Ascending aorta (tissue), 2 donors: Measurements from ENCODE around the gene TYRP1. TPM values are rescaled to one million over a fixed set of nuclear protein-coding genes. Genes with fewer than 3 reads are reported as not detected.

Source experiments
- DNase-seq, 2 donors: peaks; one replicate each; pipeline ENCODE4 v3.0.0-alpha.2; 2019; ENCODE audit warnings: low spot score in 2 of 2
- H3K27ac ChIP-seq, 2 donors: fragments of 200-600 bp; sonication (generic); one replicate each; pipeline ENCODE4 v1.5.1; 2016 to 2017; ENCODE audit warnings: mild to moderate bottlenecking in 1 of 2
- H3K27me3 ChIP-seq: fragments of 200-600 bp; sonication (generic); one replicate; pipeline ENCODE4 v1.5.1; 2017
- H3K36me3 ChIP-seq, 2 donors: fragments of 200-600 bp; sonication (generic); one replicate each; pipeline ENCODE4 v1.5.1; 2016
- H3K4me1 ChIP-seq, 2 donors: fragments of 200-600 bp; sonication (generic); one replicate each; pipeline ENCODE4 v1.5.1; 2016 to 2017; ENCODE audit warnings: mild to moderate bottlenecking in 1 of 2
- H3K4me3 ChIP-seq, 2 donors: fragments of 200-600 bp; sonication (generic); one replicate each; pipeline ENCODE4 v1.5.1; 2016 to 2017; ENCODE audit warnings: mild to moderate bottlenecking in 1 of 2
- H3K9me3 ChIP-seq, 2 donors: fragments of 200-600 bp; sonication (generic); one replicate each; pipeline ENCODE4 v1.5.1; 2016
- CTCF ChIP-seq, 3 experiments: fragments of 200-600 bp in 2 of 3; fragments of 450-650 bp in 1 of 3; sonication (generic) in 2 of 3; IDR thresholded peaks; one replicate each; pipeline ENCODE4 v1.5.1; 2016 to 2019; ENCODE audit warnings: antibody characterized with exemption in 3 of 3, mild to moderate bottlenecking in 1 of 3, moderate library complexity in 1 of 3
- intact Hi-C: fragments of 100-400 bp; cut with DNase I; formaldehyde crosslinking; loops from one replicate; pipeline ENCODE4 v1.15.1; 2023
- total RNA-seq: library from RNA; depleted of rRNA; stranded (reverse); fragments of >200 nt; gene quantifications from one replicate; pipeline ENCODE4 v1.1.0, GENCODE V29; 2016

Gene TYRP1
- total RNA-seq, 1 donor from 2014 or later = not detected

- no peak for DNase-seq
- TF ChIP-seq CTCF (IDR thresholded peaks at IDR 0.05) = no peak
- Histone ChIP-seq H3K9me3 (no peaks in the 10 kb centered on the region), H3K27ac (no peak overlapping the region), H3K27me3 (no peaks in the 10 kb centered on the region), H3K4me1 (no peaks in the 10 kb centered on the region), H3K4me3 (no peak overlapping the region), H3K36me3 (no peaks in the 10 kb centered on the region)
- intact Hi-C loops = no loop called here
These were observed 10.8 kb downstream of the TYRP1 start for GRCh38 chr9:12703996-12704395.

- Histone ChIP-seq H3K36me3 (no peaks in the 10 kb centered on the region), H3K9me3 (no peaks in the 10 kb centered on the region), H3K27me3 (no peaks in the 10 kb centered on the region), H3K4me1 (no peaks in the 10 kb centered on the region), H3K4me3 (no peak overlapping the region), H3K27ac (no peak overlapping the region)
- DNase-seq = no peak
- TF ChIP-seq CTCF (IDR thresholded peaks at IDR 0.05) = no peak
- intact Hi-C loops = loop anchor here (5.0 kb wide), 1 partner anchor 71 kb away; the partner anchor contains the start of gene LURAP1L
These were observed 12.7 kb downstream of the TYRP1 start for GRCh38 chr9:12705738-12706391.

- H3K4me3 ChIP-seq = no peak overlapping the region
- no peaks in the 10 kb centered on the region for H3K27me3 ChIP-seq
- TF ChIP-seq CTCF (IDR thresholded peaks at IDR 0.05) = no peak
- H3K4me1 ChIP-seq = no peaks in the 10 kb centered on the region
- no peak overlapping the region for H3K27ac ChIP-seq
- intact Hi-C loops = loop anchor here (5.0 kb wide), 1 partner anchor 69 kb away; the partner anchor contains the start of gene LURAP1L
- no peak for DNase-seq
- H3K9me3 ChIP-seq = no peaks in the 10 kb centered on the region
- H3K36me3 ChIP-seq = no peaks in the 10 kb centered on the region
These were observed 15.5 kb downstream of the TYRP1 start for GRCh38 chr9:12708562-12709298.

- H3K4me3 ChIP-seq = no peak overlapping the region
- intact Hi-C loops = loop anchor here (10.0 kb wide), 1 partner anchor 1722 kb away; no protein-coding TSS in a partner anchor
These were observed 19.3 kb downstream of the TYRP1 start for GRCh38 chr9:12712532-12712931.

GRCh38 chr9:12715268-12715667, 22.1 kb downstream of the TYRP1 start:
- Histone ChIP-seq H3K4me3 (no peak overlapping the region), H3K27me3 (no peaks in the 10 kb centered on the region), H3K9me3 (no peaks in the 10 kb centered on the region), H3K4me1 (no peaks in the 10 kb centered on the region), H3K36me3 (no peaks in the 10 kb centered on the region), H3K27ac (no peak overlapping the region)
- no peak for TF ChIP-seq CTCF (IDR thresholded peaks at IDR 0.05)
- no peak for DNase-seq
- intact Hi-C loops = loop anchor here (10.0 kb wide), 1 partner anchor 1720 kb away; no protein-coding TSS in a partner anchor

More at GRCh38 chr9:12712532-12712931, 19.3 kb downstream of the TYRP1 start:
- H3K9me3 ChIP-seq = no peaks in the 10 kb centered on the region
- no peaks in the 10 kb centered on the region for H3K4me1 ChIP-seq
- no peak for DNase-seq
- no peaks in the 10 kb centered on the region for H3K27me3 ChIP-seq
- no peak for TF ChIP-seq CTCF (IDR thresholded peaks at IDR 0.05)
- H3K27ac ChIP-seq = no peak overlapping the region
- no peaks in the 10 kb centered on the region for H3K36me3 ChIP-seq
